Measurements from ENCODE around the gene MAML1.
A peak's percentile ranks its signal among the peaks of the same experiment; 100 is the strongest.
"Not testable (repeated sequence)": the region's sequence is repeated elsewhere in the genome, so short reads cannot be mapped to it uniquely, and the experiment has no call there.

The MAML1 gene

DNA sequence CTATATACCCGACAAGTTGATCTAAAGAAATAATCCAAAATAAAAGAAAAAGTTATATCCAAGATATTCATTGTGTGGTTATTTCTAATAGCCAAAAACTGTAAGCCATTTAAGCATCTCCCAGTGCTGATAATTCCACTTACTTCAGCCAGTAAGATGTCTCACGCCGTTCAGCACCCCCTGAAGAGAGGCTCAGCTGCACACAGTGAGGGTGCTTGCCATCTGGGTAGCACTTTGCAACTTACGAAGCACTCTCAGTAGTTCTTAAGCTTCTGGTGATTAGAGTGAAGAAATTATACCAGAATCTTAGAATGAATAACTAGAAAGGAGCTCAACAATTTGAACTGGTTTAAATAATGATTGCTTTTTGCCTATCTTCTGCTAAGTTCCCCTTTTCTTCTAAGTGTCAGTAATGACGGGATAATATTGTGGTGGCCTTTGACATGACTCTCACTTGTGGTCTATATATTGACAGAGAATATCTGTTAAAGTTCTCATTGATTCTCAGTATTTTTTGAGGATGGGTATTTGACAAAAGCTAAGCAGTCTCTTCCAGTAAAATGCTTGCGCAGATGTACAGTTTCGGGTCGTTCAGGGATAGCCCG is 35.0 kb downstream of the MAML1 start:
- DNase-seq, result no peak

DNA sequence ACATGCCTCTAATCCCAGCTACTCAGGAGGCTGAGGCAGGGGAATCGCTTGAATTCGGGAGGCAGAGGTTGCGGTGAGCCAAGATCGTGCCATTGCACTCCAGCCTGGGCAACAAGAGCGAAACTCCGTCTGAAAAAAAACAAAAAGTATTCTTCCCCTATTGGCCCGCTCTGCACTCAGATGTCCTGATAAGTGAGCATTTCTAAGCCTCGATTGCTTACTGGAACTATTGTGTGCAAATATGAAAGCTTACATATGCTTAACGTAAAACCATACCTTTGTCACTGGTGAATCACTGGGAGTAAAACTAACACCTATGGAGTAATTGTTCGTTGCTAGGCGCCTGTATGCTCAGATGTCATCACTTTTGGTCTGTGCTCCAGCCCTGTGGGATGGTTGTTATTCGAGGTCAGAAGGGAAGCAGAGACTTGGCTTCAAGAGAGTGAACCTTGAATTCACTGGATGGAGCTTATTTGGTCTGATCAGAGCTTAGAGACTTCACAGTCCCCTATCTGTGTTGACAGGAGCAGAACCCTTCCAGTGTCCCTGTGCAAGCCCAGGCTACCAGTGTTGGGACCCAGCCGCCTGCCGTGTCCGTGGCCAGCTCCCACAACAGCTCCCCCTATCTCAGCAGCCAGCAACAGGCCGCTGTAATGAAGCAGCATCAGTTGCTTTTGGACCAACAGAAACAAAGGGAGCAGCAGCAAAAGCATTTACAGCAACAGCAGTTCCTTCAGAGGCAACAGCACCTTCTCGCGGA is 35.9 kb downstream of the MAML1 start:
- no peak for DNase-seq

DNA sequence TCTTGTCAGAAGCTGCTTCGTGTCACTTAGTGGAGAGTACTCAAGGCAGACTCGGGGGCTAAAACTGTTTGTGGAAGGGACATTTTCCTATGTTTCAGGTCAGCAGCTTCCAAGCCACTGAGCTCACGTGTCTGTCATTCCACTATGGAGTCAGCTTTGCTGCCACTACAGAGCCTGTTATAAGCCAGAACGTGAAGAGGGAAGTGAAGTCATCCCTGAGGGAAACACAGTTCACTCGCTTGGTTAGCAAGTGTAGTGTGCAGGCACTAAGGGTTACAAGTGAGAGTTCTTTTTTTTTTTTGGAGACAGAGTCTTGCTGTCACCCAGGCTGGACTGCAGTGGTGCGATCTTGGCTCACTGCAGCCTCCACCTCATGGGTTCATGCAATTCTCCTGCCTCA is 36.6 kb downstream of the MAML1 start:
- DNase-seq, result no peak

DNA sequence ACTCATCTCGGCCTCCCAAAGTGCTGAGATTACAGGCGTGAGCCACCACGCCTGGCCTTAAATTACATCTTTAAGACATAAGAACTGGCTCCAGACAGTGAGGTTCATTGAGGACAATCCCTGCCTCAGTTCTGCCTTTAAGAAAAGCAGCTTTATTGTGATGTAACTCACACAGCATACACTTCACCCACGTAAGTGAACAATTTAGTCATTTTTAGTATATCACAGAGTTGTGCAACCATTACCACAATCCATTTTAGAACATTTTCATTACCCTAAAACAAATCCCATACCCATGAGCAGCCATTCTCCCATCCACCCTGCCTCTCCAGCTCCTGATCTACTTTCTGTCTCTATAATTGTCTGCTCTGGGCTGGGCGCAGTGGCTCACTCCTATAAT is 37.2 kb downstream of the MAML1 start:
- DNase-seq, result no peak

DNA sequence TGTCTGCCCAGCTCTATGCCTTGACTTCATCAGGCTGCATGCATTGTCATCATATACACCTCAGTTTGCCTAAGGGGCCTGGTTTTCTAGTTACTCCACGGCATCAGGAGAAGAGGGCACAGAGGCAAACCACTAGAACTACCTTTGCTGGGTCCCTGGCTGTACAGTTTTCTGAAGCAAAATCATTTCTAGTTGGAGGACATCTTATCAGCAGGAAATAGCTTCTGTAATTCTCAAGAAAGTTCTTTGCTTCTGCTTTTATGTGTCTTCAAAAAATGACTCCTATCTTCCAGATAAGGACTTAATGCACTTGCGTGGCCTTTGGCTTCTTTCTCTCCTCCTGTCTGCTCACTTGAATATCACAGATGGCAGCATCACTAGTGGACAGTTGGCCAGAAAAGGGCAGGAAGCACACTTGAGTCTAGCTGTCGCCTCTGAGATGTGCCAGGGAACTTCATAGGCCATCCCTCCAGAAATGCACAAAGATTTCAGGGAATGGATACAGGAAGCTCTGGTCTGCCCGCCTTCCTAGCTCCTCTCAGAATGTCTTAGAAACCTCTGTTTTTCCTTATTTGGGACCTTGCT is 38.8 kb downstream of the MAML1 start:
- no peak for DNase-seq

DNA sequence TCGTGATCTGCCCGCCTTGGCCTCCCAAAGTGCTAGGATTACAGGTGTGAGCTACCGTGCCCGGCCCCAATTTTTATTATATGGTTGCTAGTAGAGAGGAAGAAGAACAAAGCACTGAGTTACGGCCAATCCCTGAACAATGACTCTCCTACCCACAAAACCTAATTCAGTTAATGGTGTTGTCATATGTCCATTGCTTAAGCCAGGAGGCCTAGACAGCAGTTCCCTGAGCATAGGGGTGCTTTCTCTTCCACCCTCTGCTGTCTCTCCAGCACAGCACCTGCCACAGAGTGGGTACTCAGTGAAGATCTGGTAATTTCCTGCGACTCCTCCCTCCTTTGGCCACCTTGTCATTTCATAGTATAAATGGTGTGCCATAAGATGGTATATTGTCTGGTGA is 39.7 kb downstream of the MAML1 start:
- DNase-seq, result no peak

DNA sequence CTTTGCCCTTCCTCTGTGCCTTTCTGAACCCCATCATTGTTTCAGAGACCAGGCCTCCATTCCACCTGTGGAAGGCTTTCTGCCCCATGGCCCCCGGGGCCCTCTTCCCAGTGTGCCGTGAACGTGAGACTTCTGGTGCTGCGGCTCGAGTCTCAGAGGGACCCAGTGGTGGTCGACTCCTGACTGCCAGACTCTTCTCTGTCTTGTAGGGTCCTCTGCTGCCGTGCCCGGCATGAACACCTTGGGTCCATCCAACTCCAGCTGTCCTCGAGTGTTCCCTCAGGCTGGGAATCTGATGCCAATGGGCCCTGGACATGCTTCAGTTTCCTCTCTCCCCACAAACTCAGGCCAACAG is 41.0 kb downstream of the MAML1 start:
- DNase-seq, result no peak

DNA sequence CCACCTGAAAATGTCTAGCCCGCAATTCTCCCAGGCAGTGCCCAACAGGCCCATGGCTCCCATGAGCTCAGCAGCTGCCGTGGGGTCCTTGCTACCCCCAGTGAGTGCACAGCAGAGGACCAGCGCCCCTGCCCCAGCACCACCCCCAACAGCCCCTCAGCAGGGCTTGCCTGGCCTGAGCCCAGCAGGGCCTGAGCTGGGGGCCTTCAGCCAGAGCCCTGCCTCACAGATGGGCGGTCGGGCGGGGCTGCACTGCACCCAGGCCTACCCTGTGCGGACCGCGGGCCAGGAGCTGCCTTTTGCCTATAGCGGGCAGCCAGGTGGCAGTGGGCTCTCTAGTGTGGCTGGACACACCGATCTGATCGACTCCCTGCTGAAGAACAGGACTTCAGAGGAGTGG is 41.8 kb downstream of the MAML1 start:
- no peak for DNase-seq

DNA sequence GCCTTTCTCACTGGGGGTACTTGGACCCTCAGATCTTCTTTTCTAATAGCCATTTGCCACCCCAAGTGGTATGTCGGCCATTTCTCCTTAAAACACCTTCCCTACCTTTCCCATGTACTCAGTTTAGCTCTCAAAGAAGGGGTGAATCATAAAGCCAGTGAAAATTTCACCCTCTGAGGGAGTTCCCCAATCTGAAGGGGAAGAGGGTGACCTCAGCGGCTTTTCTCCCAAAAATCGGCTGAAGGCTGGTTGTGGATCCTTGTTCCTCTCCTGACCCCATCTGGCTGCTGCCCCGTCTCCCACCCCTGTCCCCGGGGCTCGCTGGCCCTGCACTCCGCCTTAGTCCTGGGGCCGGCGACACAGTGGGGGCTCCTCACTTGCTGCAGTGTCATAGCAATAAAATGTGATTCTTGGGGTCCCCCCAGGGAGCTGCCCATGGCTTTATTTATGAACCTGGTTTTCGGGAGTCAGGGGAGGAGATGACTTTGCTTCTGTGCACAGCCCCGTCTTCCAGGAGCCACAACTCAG is 43.9 kb downstream of the MAML1 start:
- no peak for DNase-seq

DNA sequence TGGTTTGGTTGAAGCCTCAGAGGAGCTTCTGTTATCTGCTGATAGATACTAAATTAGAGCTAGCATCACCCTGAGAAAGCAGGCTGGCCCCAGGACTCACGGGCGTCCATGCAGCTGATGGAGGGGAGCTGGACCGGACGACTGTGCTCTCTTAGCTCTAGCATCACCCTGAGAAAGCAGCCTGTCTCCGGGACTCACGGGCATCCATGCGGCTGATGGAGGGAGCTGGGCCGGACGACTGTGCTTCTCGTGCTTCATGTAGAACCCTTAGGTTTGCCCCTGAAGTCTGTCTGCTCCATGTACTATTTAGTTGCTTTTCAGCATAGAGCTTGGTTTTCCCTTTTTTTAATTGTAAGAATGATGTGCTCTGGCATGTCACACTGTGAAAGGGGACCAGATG is 44.8 kb downstream of the MAML1 start:
- DNase-seq, result no peak

DNA sequence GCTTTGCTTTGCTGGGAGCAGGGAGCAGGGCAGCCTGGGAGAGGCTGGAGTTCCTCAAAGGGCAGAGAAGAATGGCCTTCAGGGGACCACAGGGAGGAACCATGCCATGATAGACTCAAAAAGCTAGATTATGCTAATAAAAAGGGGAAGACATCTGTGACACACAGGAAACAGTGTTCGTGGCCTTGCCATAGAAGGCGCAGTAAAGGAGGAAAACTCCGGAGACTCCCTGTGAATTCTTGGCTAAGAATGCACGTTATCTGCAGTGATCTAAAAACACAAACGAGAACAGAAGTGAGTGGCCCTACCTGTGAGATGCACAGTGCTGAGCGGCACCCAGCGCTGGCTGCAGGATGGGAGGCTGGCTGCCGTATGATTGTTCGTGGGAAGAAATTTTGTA is 45.3 kb downstream of the MAML1 start:
- DNase-seq, result no peak

DNA sequence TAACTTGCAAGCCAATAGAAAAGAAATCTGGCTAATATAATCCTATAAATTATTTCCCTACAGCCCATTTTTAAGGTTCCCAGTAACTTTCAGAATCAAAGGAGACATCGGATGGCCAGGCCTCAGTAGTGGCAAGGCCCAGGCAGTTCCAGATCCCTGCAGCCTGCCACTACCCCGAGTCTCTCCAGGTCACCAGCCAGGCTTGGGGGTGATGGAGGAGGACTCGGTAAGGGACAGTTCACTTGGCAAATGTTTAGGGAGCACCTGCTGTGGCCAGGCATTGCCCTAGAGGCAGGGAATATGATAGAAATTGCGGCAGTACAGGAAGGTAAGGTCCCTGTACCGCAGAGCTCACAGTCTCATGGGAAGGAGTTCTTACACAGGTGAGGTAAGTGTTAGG is 46.0 kb downstream of the MAML1 start:
- no peak for DNase-seq

DNA sequence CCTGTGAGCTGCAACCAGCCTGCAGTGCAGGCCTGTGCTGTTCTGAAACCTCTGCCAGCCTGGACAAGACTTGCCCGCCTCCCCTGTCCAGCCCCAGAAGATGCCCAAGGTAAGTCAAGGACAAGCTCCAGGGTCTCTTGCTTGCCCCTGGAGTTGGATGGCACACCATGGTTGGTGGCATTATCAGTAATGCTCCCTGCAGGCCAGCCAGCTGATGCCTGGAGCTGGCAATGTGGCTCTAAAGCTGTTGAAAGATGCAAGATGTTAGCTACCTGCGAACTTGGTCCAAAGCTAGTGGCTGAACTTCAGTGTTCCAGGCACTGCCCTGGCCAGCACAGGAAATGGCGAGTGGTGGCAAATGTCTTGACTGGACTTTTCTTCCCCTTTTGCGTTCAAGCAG is 47.2 kb downstream of the MAML1 start:
- no peak for DNase-seq

DNA sequence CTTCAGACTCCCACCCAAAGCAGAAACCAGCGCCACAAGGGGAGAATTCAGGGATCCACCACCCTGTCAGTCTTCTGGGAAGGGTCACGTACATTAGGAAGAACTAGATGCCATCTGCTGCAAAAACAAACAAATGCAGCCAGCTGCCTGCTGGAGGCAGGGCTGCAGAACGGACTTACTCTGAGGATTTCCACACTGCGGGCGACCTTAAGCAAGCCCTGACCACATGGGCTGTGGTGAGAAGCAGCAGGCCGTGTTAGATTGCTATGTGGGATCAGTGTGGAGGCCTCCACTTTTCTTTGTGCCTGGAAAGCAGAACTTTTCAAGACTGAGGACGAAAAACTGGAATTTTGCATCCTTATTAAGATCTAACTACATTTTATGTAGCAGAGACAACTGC is 47.7 kb downstream of the MAML1 start:
- no peak for DNase-seq

DNA sequence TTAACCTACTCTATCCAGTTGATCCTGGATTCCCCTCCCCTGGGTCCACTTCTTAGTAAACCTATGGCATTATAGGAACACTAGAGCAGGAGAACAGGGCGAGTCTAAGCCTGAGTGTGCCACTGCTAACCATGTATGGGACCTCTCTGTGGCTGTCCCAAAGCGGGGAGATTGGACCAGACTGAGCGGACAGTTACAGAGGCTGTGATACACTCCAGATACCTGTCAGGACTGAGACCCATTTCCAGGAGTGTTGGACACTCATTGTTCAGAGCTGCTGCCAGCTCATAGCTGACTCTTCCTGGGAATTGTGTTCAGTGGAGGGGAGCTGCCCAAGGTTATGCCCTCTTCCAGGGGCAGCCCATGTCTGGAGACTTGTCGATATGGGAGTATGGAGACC is 49.2 kb downstream of the MAML1 start:
- no peak for DNase-seq

DNA sequence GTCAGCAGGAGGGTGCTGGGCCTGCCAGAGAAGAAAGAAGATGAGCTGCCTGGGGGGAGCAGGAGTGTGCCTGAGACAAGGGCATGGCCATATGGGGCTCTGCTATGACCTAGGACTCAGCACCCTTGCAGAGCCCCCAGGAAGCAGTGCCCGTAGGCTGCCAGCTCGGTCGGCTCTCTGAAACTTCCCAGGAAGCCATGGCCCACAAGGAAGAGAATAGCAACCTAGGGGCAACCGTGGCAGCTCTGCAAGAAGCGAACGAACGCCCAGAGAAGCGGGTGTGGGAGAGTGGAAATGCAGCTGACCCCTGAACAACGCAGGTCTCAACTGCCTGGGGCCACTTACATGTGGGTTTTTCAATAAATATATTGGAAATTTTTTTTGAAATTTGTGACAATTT is 50.5 kb downstream of the MAML1 start:
- no peak for DNase-seq

DNA sequence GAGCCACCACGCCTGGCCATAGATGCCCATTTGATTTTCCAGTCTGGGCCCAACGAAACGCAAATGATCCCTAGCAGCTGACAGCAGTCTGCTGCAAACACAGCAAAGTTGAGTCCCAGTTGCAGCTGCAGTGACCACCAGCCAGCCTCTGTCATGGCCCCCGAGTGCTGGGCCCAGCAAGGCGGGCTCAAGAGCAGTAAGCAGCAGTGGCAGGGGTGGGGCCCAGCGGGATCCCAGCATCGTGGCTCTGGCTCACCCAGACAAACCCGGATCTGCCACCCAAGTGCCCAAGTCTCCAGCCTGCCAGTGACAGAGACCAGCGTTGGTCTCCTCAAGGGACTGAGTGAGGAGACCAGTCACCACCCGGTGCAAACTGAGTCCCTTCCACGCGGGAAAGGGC is 54.2 kb downstream of the MAML1 start:
- DNase-seq, result no peak

DNA sequence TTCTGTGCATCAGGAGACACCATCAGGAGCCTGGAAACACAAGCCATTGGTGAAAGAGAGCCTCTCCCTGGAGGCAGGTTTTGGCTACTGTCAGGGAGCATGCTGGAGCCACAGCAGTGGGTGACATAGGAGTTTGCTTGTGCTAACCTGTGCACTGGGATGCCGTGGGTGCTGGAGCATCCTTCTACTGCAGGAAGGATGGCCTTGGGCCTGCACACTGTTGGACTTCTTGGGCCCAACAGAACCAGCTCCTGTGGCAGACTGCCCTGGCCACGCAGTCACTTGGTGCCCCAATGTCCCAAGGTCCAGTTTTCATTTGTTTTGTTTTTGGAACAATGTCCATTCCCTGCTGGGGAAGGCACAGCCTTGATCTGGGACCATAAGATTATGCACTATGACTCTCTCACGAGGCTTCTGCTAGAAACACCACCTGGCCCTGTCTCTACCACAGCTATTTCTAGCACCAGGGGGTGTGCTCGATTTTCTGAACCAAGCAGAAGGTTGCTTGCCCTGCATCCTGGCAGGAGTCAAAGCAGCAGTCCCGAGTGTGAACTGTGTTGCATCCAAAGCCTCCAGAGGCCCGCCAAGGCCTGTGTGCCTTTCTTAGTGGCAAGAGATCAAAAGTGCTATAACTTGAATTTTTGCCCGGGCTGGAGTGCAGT is 55.7 kb downstream of the MAML1 start:
- DNase-seq, result no peak

DNA sequence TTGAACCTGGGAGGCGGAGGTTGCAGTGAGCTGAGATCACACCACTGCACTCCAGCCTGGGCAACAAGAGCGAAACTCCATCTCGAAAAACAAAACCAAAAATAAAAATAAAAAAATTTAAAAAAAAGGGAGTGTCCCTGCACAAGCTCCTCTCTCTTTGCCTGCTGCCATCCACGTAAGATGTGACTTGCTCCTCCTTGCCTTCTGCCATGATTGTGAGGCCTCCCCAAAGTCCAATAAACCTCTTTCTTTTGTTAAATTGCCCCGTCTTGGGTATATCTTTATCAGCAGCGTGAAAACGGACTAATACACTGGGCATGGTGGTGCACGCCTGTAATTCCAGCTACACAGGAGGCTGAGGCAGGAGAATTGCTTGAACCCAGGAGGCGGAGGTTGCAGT is 56.7 kb downstream of the MAML1 start:
- not testable (repeated sequence) for DNase-seq

DNA sequence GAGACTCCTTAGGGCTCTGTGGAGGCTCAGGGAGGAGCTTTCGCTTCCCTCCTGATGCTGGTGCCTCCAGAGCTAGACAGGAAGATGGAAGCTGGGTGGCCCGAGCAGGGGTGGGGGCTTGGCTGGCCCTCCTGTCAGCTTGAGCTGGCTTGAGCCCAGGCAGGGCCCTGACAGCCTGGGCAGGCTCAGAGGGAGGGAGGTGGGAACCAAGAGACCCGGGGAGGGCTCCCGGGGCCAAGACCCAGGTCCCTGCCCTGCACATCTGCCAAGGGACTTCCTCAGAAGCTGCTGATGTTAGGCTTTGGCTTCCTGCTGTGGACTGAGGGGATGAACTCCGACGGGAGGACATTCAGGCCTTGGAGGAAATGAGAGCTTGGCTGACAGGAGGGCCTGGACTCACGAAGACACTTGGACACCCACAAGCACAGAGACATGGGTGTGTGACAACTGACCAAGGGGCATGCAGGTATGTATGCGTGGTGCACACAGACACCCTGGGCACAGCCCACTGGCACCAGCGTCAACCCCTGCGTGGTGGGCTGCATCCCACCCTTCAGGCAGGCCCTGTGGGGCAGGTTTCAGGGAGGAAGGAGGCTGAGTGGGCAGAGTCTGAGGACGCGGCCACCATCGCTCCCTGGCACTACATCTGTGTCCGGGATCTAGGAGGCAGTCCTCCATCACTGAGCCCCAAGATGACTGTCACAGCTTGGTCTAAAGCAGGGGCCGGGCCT is 59.4 kb downstream of the MAML1 start:
- no peak for DNase-seq

DNA sequence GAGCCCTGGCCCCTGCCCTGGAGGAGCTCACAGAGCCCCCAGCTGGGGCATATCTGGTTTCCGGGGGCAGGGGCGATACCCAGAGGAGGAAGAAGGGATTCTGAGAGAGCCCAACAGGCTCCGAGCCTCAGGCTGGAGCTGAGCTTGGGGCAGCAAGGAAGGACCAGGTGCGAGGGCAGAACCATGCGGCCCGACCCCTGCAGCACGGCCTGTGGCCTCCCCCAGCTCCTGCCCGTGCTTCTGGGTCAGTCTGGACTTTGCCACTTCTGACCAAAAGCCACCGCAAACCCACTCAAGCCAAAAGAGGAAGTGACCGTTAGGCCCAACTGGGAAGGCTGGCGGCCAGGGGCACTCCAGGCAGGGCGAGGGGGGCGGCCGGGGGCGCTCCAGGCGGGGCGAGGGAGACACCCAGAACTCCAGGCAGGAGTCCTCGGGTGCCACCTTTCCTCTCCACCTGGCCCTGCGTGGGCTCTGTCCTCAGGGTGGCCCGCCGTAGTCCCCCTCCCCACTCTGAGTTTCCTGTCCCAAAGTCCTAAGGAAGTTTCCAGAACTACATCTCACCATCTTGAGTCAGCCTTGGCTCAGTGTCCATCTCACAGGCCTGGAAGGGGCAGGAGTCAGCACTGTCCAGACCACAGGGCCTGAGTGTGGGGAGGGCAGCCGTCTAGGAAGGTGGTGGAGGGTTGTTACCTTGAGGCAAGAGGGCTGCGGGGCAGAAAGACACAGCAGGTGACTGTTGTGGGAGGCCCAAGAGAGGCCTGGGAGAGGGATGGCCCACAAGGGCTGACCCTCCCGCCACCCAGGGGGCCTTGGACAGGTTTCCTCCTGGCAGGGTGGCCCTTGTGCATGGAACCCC is 60.2 kb downstream of the MAML1 start:
- no peak for DNase-seq

DNA sequence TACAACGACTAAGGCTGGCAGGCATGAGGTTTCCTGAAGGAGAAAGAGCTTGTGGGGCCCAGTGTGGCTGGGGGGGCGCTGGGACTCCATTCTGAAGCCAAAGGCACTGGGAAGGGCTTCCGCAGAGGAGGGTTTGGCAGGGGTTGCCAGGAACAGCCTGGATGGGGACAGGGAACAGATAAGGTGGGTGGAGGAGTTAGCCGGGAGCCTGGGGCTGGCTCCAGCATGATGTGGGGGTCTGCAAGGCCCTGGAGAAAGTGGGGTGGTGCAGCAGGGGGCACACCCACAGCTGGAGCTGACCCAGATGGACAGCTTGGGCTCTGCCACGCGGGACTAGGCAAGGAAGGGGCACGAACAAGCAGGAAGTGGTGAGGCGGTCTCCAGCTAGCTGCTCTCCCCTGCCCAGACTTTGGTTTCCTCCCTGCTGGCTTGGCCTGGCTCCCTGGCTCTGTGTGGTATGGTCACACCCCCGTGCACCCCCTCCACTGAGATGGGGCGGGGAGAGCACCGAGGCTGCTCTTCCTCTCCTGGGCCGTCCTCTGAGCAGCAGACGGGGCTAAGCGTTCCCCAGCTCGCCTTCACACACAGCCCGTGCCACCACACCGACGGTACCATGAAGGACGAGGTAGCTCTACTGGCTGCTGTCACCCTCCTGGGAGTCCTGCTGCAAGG is 61.0 kb downstream of the MAML1 start, which contains the start of gene LTC4S:
Gene LTC4S (plus strand): TSS at position 519 of the 672 bp plus-strand sequence. CDS start 95 bp downstream, at position 614.
- DNase-seq, result peak; percentile 79
